Skeletal muscle satellite cell (primary cell): Measurements from ENCODE around the gene TMCO6.
"Not testable (repeated sequence)": the region's sequence is repeated elsewhere in the genome, so short reads cannot be mapped to it uniquely, and the experiment has no call there.

Experiments
- H3K27me3 ChIP-seq: 2 replicates; pipeline ENCODE4 v1.7.0; 2013; ENCODE audit warnings: low read length; ENCODE audit not compliant: control insufficient read depth, insufficient read depth
- H3K36me3 ChIP-seq: 2 replicates; pipeline ENCODE4 v1.7.0; 2013; ENCODE audit warnings: mild to moderate bottlenecking, control low read depth, low read length; ENCODE audit not compliant: insufficient read depth
- H3K4me1 ChIP-seq: 2 replicates; pipeline ENCODE4 v1.7.0; 2013; ENCODE audit warnings: low read length; ENCODE audit not compliant: control insufficient read depth, insufficient read depth
- H3K4me2 ChIP-seq: 2 replicates; pipeline ENCODE4 v1.7.0; 2013; ENCODE audit warnings: mild to moderate bottlenecking, low read length
- H3K4me3 ChIP-seq: 2 replicates; pipeline ENCODE4 v1.7.0; 2013; ENCODE audit warnings: low read length
- H3K9ac ChIP-seq: 2 replicates; pipeline ENCODE4 v1.7.0; 2013; ENCODE audit warnings: mild to moderate bottlenecking, low read depth, low read length, moderate library complexity
- H3K9me3 ChIP-seq: replicated peaks from 2 replicates; pipeline ENCODE4 v1.7.0; 2013; ENCODE audit warnings: mild to moderate bottlenecking, control low read depth, low read length

The TMCO6 gene

GRCh38 chr5:140603734-140604133, 35.5 kb upstream of the TMCO6 start:
- no peak overlapping the region for H3K4me2 ChIP-seq
- H3K9me3 ChIP-seq = no peaks in the 10 kb centered on the region
- no peaks in the 10 kb centered on the region for H3K36me3 ChIP-seq
- H3K27me3 ChIP-seq = peaks cover 3% of the 10 kb centered on the region
- H3K4me3 ChIP-seq = no peak overlapping the region
- H3K9ac ChIP-seq = no peak overlapping the region
- H3K4me1 ChIP-seq = peaks cover 3% of the 10 kb centered on the region

GRCh38 chr5:140605879-140606278, 33.4 kb upstream of the TMCO6 start:
- Histone ChIP-seq H3K36me3 (no peaks in the 10 kb centered on the region), H3K4me1 (peaks cover 13% of the 10 kb centered on the region), H3K4me3 (no peak overlapping the region), H3K4me2 (no peak overlapping the region), H3K27me3 (no peaks in the 10 kb centered on the region), H3K9ac (no peak overlapping the region), H3K9me3 (no peaks in the 10 kb centered on the region)

GRCh38 chr5:140607031-140607430, 32.2 kb upstream of the TMCO6 start:
- Histone ChIP-seq H3K9ac (no peak overlapping the region), H3K4me3 (no peak overlapping the region), H3K36me3 (no peaks in the 10 kb centered on the region), H3K27me3 (no peaks in the 10 kb centered on the region), H3K4me2 (no peak overlapping the region), H3K4me1 (peaks cover 18% of the 10 kb centered on the region), H3K9me3 (no peaks in the 10 kb centered on the region)

- Histone ChIP-seq H3K36me3 (no peaks in the 10 kb centered on the region), H3K4me2 (peak overlapping the region; percentile 38), H3K9me3 (no peaks in the 10 kb centered on the region), H3K9ac (no peak overlapping the region), H3K4me3 (no peak overlapping the region), H3K4me1 (peaks cover 15% of the 10 kb centered on the region), H3K27me3 (no peaks in the 10 kb centered on the region)
Observed at GRCh38 chr5:140608722-140609121, 30.5 kb upstream of the TMCO6 start.

- H3K4me1 ChIP-seq = peaks cover 15% of the 10 kb centered on the region
- H3K36me3 ChIP-seq = no peaks in the 10 kb centered on the region
- H3K9me3 ChIP-seq = no peaks in the 10 kb centered on the region
- no peaks in the 10 kb centered on the region for H3K27me3 ChIP-seq
- no peak overlapping the region for H3K4me3 ChIP-seq
- no peak overlapping the region for H3K9ac ChIP-seq
- H3K4me2 ChIP-seq = peak overlapping the region; percentile 38
Observed at GRCh38 chr5:140609126-140609525, 30.1 kb upstream of the TMCO6 start.

- Histone ChIP-seq H3K9me3 (no peaks in the 10 kb centered on the region), H3K4me3 (no peak overlapping the region), H3K36me3 (no peaks in the 10 kb centered on the region), H3K9ac (no peak overlapping the region), H3K4me2 (no peak overlapping the region), H3K4me1 (peaks cover 15% of the 10 kb centered on the region), H3K27me3 (no peaks in the 10 kb centered on the region)
Observed at GRCh38 chr5:140611020-140611521, 28.2 kb upstream of the TMCO6 start.

- H3K4me1 ChIP-seq = no peaks in the 10 kb centered on the region
- no peak overlapping the region for H3K9ac ChIP-seq
- H3K4me3 ChIP-seq = no peak overlapping the region
- no peak overlapping the region for H3K4me2 ChIP-seq
- H3K36me3 ChIP-seq = no peaks in the 10 kb centered on the region
- H3K27me3 ChIP-seq = peaks cover 32% of the 10 kb centered on the region
- H3K9me3 ChIP-seq = no peaks in the 10 kb centered on the region
Observed at GRCh38 chr5:140622301-140622700, 16.9 kb upstream of the TMCO6 start.

GRCh38 chr5:140623061-140623460, 16.2 kb upstream of the TMCO6 start:
- not testable (repeated sequence) for H3K9ac ChIP-seq, H3K4me3 ChIP-seq, H3K4me2 ChIP-seq, H3K4me1 ChIP-seq, H3K36me3 ChIP-seq, H3K9me3 ChIP-seq
- peaks cover 32% of the 10 kb centered on the region for H3K27me3 ChIP-seq

- H3K36me3 ChIP-seq, H3K4me3 ChIP-seq, H3K4me2 ChIP-seq, H3K9me3 ChIP-seq, H3K9ac ChIP-seq, H3K4me1 ChIP-seq: not testable (repeated sequence)
- peaks cover 22% of the 10 kb centered on the region for H3K27me3 ChIP-seq
Observed at GRCh38 chr5:140624886-140625285, 14.4 kb upstream of the TMCO6 start.

- Histone ChIP-seq H3K4me1 (peaks cover 16% of the 10 kb centered on the region), H3K27me3 (peaks cover 26% of the 10 kb centered on the region), H3K36me3 (no peaks in the 10 kb centered on the region), H3K4me3 (no peak overlapping the region), H3K9me3 (no peaks in the 10 kb centered on the region), H3K9ac (no peak overlapping the region), H3K4me2 (no peak overlapping the region)
Observed at GRCh38 chr5:140627972-140628371, 11.3 kb upstream of the TMCO6 start.

- Histone ChIP-seq H3K4me2 (no peak overlapping the region), H3K4me1 (peaks cover 22% of the 10 kb centered on the region), H3K4me3 (no peak overlapping the region), H3K9me3 (no peaks in the 10 kb centered on the region), H3K9ac (no peak overlapping the region), H3K27me3 (peaks cover 26% of the 10 kb centered on the region), H3K36me3 (no peaks in the 10 kb centered on the region)
Observed at GRCh38 chr5:140628711-140629110, 10.5 kb upstream of the TMCO6 start.

GRCh38 chr5:140630292-140631035, 8.8 kb upstream of the TMCO6 start:
- Histone ChIP-seq H3K4me3 (no peak overlapping the region), H3K9me3 (no peaks in the 10 kb centered on the region), H3K4me1 (peaks cover 22% of the 10 kb centered on the region), H3K4me2 (no peak overlapping the region), H3K36me3 (no peaks in the 10 kb centered on the region), H3K27me3 (peaks cover 26% of the 10 kb centered on the region), H3K9ac (no peak overlapping the region)
